ENCODE data around the gene SNTA1. TPM values are rescaled to one million over a fixed set of nuclear protein-coding genes. Genes with fewer than 3 reads are reported as not detected.

SNTA1 gene
- total and polyA plus RNA-seq, 9 of the 15 experiments (the other 6 are each of a cell fraction or from before 2014, with no cell fraction given): 1.2 to 40.8 (median 20.3) TPM

DNA sequence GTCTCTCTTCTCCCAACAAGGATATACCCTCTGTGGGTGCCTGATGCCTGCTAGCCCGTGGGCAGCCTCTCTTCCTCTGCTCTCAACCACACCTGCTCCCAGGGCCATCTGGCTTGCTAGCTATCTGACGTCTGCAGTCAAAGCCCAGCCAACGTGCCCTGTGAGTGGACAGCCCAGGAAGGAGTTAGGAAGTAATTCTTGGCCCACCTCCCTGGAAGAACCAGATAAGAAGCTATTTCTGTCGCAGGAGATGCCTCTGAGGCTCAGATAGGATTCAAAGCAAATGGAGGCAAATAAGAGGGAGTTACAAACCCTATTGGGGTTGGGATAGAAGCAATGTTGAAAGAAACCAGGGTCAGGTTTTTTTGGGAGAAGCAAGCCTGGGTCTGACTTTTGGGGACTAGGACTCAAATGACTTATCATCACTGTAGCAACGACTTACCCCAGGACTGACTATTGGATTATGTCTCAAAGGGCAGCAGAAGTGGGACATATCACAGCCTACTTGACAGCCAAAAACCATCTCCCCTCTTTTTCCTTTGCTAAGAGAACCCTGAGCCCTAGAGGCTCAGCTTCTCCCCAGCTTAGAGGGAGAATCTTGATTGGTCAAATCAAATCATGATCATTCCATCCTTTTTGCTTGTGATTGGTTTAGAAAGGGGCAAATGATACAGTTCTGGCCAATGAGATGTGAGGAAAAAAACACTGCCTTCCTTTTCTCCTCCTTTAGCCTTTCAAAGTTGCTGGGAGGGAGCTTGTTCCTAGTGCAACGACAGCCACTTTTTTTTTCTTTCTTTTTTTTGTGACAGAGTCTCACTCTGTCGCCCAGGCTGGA is 24.2 kb downstream of the SNTA1 start (continued):
- TF ChIP-seq, protein P1, sequence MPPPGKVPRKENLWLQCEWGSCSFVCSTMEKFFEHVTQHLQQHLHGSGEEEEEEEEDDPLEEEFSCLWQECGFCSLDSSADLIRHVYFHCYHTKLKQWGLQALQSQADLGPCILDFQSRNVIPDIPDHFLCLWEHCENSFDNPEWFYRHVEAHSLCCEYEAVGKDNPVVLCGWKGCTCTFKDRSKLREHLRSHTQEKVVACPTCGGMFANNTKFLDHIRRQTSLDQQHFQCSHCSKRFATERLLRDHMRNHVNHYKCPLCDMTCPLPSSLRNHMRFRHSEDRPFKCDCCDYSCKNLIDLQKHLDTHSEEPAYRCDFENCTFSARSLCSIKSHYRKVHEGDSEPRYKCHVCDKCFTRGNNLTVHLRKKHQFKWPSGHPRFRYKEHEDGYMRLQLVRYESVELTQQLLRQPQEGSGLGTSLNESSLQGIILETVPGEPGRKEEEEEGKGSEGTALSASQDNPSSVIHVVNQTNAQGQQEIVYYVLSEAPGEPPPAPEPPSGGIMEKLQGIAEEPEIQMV (tag; conservative IDR thresholded peaks at IDR 0.05; ENCODE audit: low read depth): no peak
- TF ChIP-seq RFX5 (IDR thresholded peaks at IDR 0.05; ENCODE audit: low read depth, low read length): no peak
- no peak for TF ChIP-seq SIX5 (IDR thresholded peaks at IDR 0.05; ENCODE audit: borderline replicate concordance in 1 of 2, insufficient read depth in 1 of 2, low read depth in 1 of 2, low read length in 2 of 2)
- TF ChIP-seq, protein P2, sequence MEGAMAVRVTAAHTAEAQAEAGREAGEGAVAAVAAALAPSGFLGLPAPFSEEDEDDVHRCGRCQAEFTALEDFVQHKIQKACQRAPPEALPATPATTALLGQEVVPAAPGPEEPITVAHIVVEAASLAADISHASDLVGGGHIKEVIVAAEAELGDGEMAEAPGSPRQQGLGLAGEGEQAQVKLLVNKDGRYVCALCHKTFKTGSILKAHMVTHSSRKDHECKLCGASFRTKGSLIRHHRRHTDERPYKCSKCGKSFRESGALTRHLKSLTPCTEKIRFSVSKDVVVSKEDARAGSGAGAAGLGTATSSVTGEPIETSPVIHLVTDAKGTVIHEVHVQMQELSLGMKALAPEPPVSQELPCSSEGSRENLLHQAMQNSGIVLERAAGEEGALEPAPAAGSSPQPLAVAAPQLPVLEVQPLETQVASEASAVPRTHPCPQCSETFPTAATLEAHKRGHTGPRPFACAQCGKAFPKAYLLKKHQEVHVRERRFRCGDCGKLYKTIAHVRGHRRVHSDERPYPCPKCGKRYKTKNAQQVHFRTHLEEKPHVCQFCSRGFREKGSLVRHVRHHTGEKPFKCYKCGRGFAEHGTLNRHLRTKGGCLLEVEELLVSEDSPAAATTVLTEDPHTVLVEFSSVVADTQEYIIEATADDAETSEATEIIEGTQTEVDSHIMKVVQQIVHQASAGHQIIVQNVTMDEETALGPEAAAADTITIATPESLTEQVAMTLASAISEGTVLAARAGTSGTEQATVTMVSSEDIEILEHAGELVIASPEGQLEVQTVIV (CRISPR knock-in tag; IDR thresholded peaks at IDR 0.05; ENCODE audit: borderline replicate concordance): no peak
- TF ChIP-seq MCM7 (IDR thresholded peaks at IDR 0.05): no peak
- TF ChIP-seq SRF (CRISPR knock-in tag; IDR thresholded peaks at IDR 0.05): peak in 1 of 2 experiments; percentile 92; a peak in 2 of 4 replicates
- no peak for TF ChIP-seq NR4A1 (CRISPR knock-in tag; IDR thresholded peaks at IDR 0.05)
- TF ChIP-seq NR4A1 (tag; IDR thresholded peaks at IDR 0.05): no peak
- TF ChIP-seq ZNF584 (CRISPR knock-in tag; IDR thresholded peaks at IDR 0.05; ENCODE audit: low read depth): no peak
- TF ChIP-seq CHD2 (IDR thresholded peaks at IDR 0.05; ENCODE audit: low read depth, low read length): no peak
- no peak for TF ChIP-seq TAF15 (IDR thresholded peaks at IDR 0.05; ENCODE audit: low read depth, low read length)
- TF ChIP-seq FOXJ2 (tag; IDR thresholded peaks at IDR 0.05): no peak
- no peak for TF ChIP-seq BCL6 (CRISPR knock-in tag; IDR thresholded peaks at IDR 0.05)
- TF ChIP-seq, protein P3, sequence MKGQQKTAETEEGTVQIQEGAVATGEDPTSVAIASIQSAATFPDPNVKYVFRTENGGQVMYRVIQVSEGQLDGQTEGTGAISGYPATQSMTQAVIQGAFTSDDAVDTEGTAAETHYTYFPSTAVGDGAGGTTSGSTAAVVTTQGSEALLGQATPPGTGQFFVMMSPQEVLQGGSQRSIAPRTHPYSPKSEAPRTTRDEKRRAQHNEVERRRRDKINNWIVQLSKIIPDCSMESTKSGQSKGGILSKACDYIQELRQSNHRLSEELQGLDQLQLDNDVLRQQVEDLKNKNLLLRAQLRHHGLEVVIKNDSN (CRISPR knock-in tag; IDR thresholded peaks at IDR 0.05): no peak
- TF ChIP-seq ADNP (tag; IDR thresholded peaks at IDR 0.05): no peak
- TF ChIP-seq GABPB2 (CRISPR knock-in tag; conservative IDR thresholded peaks at IDR 0.05): no peak
- TF ChIP-seq RBM14 (IDR thresholded peaks at IDR 0.05; ENCODE audit: borderline replicate concordance, insufficient read depth, low read depth, low read length): no peak
- no peak for TF ChIP-seq SREBF2 (CRISPR knock-in tag; IDR thresholded peaks at IDR 0.05)
- 0 out of 2 replicates have a peak, but pooled peaks have one; percentile 29 for TF ChIP-seq FOSL1 (tag; conservative IDR thresholded peaks at IDR 0.05)
- no peak for TF ChIP-seq IRF2 (CRISPR knock-in tag; IDR thresholded peaks at IDR 0.05)
- TF ChIP-seq DPF2 (IDR thresholded peaks at IDR 0.05): peak; percentile 91
- no peak for TF ChIP-seq GTF2A2 (tag; IDR thresholded peaks at IDR 0.05)
- TF ChIP-seq SUPT5H (IDR thresholded peaks at IDR 0.05): no peak
- TF ChIP-seq MTA2 (IDR thresholded peaks at IDR 0.05; ENCODE audit: low read depth): peak; percentile 90
